Liver (tissue), 9 donors: ENCODE measurements around the gene ARAP2. TPM values are rescaled to one million over a fixed set of nuclear protein-coding genes. Genes with fewer than 3 reads are reported as not detected.

Experiments used
- DNase-seq: peaks from one replicate; pipeline ENCODE4 v3.0.0-alpha.2; 2017; ENCODE audit warnings: low spot score
- H3K27ac ChIP-seq, 2 donors: one replicate each; pipeline ENCODE4 v1.7.0; 2013; ENCODE audit warnings: inconsistent platforms in 2 of 2, low read length in 2 of 2, control low read depth in 1 of 2, low read depth in 1 of 2, mild to moderate bottlenecking in 1 of 2
- H3K27me3 ChIP-seq, 4 donors: one replicate each; pipeline versions ENCODE4 v1.6.1 to v1.7.0; 2013; ENCODE audit warnings: low read length in 3 of 4, inconsistent platforms in 1 of 4, mild to moderate bottlenecking in 1 of 4, moderate library complexity in 1 of 4; ENCODE audit not compliant: control insufficient read depth in 4 of 4, insufficient read depth in 4 of 4
- H3K36me3 ChIP-seq, 4 donors: one replicate each; pipeline versions ENCODE4 v1.6.1 to v1.7.0; 2013; ENCODE audit warnings: low read length in 3 of 4, mild to moderate bottlenecking in 3 of 4, low read depth in 1 of 4, moderate library complexity in 1 of 4; ENCODE audit not compliant: control insufficient read depth in 4 of 4, insufficient read depth in 3 of 4
- H3K4me1 ChIP-seq, 4 donors: one replicate each; pipeline versions ENCODE4 v1.6.1 to v1.7.0; 2013; ENCODE audit warnings: low read length in 3 of 4, mild to moderate bottlenecking in 3 of 4, moderate library complexity in 1 of 4; ENCODE audit not compliant: control insufficient read depth in 4 of 4, insufficient read depth in 4 of 4
- H3K4me3 ChIP-seq, 3 donors: one replicate each; pipeline versions ENCODE4 v1.6.1 to v1.7.0; 2013; ENCODE audit warnings: low read length in 3 of 3, control low read depth in 1 of 3, low read depth in 1 of 3, mild to moderate bottlenecking in 1 of 3
- H3K9ac ChIP-seq, 2 donors: one replicate each; pipeline ENCODE4 v1.7.0; 2013; ENCODE audit warnings: low read length in 2 of 2, mild to moderate bottlenecking in 2 of 2, moderate library complexity in 2 of 2, control low read depth in 1 of 2, low read depth in 1 of 2
- H3K9me3 ChIP-seq, 4 donors: one replicate each; pipeline versions ENCODE4 v1.6.1 to v1.7.0; 2013; ENCODE audit warnings: low read length in 3 of 4; ENCODE audit not compliant: control insufficient read depth in 4 of 4
- EGR1 ChIP-seq, 2 donors: IDR thresholded peaks; 2 replicates each; pipeline ENCODE4 v1.6.1; 2016 to 2018; ENCODE audit warnings: antibody characterized with exemption in 2 of 2, low read depth in 2 of 2
- FOXA2 ChIP-seq: IDR thresholded peaks from 2 replicates; pipeline ENCODE4 v1.6.1; 2016; ENCODE audit warnings: antibody characterized with exemption
- GABPA ChIP-seq, 2 donors: IDR thresholded peaks in 1 of 2; conservative IDR thresholded peaks in 1 of 2; 2 replicates each; pipeline ENCODE4 v1.6.1; 2016; ENCODE audit warnings: antibody characterized with exemption in 2 of 2, mild to moderate bottlenecking in 1 of 2, moderate library complexity in 1 of 2
- HNF4A ChIP-seq, 2 donors: conservative IDR thresholded peaks; 2 replicates each; pipeline ENCODE4 v1.6.1; 2016; ENCODE audit warnings: antibody characterized with exemption in 2 of 2, mild to moderate bottlenecking in 2 of 2
- JUND ChIP-seq, 2 donors: IDR thresholded peaks; 2 replicates each; pipeline ENCODE4 v1.6.1; 2016; ENCODE audit warnings: antibody characterized with exemption in 2 of 2
- MAX ChIP-seq: IDR thresholded peaks from 2 replicates; pipeline ENCODE4 v1.6.1; 2016; ENCODE audit warnings: antibody characterized with exemption
- REST ChIP-seq: IDR thresholded peaks from 2 replicates; pipeline ENCODE4 v1.6.1; 2016; ENCODE audit warnings: antibody characterized with exemption, mild to moderate bottlenecking
- RXRA ChIP-seq, 2 donors: IDR thresholded peaks; 2 replicates each; pipeline ENCODE4 v1.6.1; 2017 to 2018; ENCODE audit warnings: antibody characterized with exemption in 2 of 2, mild to moderate bottlenecking in 1 of 2
- SP1 ChIP-seq: IDR thresholded peaks from 2 replicates; pipeline ENCODE4 v1.6.1; 2018; ENCODE audit warnings: antibody characterized with exemption, mild to moderate bottlenecking
- TAF1 ChIP-seq: conservative IDR thresholded peaks from 2 replicates; pipeline ENCODE4 v1.6.1; 2016; ENCODE audit warnings: antibody characterized with exemption, mild to moderate bottlenecking
- WGBS: extraction: QIAGEN DNeasy Blood & Tissue Kit; methylation state at CpG from one replicate; pipeline ENCODE4 v1.1.7; 2013; 5-methylcytosine and 5-hydroxymethylcytosine counted together
- polyA plus RNA-seq, 2 donors: library from polyadenylated mRNA; stranded (reverse) in 1 of 2; unstranded in 1 of 2; fragments of 200-250 nt in 1 of 2; fragments of >200 nt in 1 of 2; fragmentation: Nextera tagmentation in 1 of 2; extraction: Ambion mirVana in 1 of 2; gene quantifications; one replicate each; pipeline versions ENCODE4 v1.2.1 to v1.2.3, GENCODE V29; 2013 to 2015
- total RNA-seq, 2 donors: library from RNA; depleted of rRNA; stranded (reverse); fragments of >200 nt; gene quantifications; one replicate each; pipeline ENCODE4 v1.2.3, GENCODE V29; 2014
- TF ChIP-seq, protein P1 (sequence below): IDR thresholded peaks from 2 replicates; pipeline ENCODE4 v1.6.1; 2016; ENCODE audit warnings: antibody characterized with exemption
- TF ChIP-seq, protein P2 (sequence below): fragments of 150-350 bp; IDR thresholded peaks from 2 replicates; pipeline ENCODE4 v1.5.1; 2017; ENCODE audit warnings: improper control_type of control experiment, low read depth, low read length; ENCODE audit not compliant: missing input control
- donor health status: healthy.
- donor health status: healthy.
- donor health status: healthy.
- donor health status: healthy.
- donor health status: healthy.

Gene ARAP2
- total and polyA plus RNA-seq, 4 donors = 1.6 to 23.6 (median 5.4) TPM

- TF ChIP-seq, protein P1, sequence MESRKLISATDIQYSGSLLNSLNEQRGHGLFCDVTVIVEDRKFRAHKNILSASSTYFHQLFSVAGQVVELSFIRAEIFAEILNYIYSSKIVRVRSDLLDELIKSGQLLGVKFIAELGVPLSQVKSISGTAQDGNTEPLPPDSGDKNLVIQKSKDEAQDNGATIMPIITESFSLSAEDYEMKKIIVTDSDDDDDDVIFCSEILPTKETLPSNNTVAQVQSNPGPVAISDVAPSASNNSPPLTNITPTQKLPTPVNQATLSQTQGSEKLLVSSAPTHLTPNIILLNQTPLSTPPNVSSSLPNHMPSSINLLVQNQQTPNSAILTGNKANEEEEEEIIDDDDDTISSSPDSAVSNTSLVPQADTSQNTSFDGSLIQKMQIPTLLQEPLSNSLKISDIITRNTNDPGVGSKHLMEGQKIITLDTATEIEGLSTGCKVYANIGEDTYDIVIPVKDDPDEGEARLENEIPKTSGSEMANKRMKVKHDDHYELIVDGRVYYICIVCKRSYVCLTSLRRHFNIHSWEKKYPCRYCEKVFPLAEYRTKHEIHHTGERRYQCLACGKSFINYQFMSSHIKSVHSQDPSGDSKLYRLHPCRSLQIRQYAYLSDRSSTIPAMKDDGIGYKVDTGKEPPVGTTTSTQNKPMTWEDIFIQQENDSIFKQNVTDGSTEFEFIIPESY = no peak
- TF ChIP-seq MAX (no peak), FOXA2 (no peak), RXRA (IDR thresholded peaks at IDR 0.05) (no peak), GABPA (IDR thresholded peaks at IDR 0.05 in 1 of 2, conservative IDR thresholded peaks at IDR 0.05 in 1 of 2) (no peak), SP1 (no peak), EGR1 (IDR thresholded peaks at IDR 0.05; ENCODE audit: low read depth in 2 of 2) (no peak), TAF1 (no peak)
These were observed 28.7 kb downstream of the ARAP2 start (continued) for GRCh38 chr4:36215627-36216026.

- no peak for TF ChIP-seq SP1
- TF ChIP-seq MAX = no peak
- TF ChIP-seq, protein P1 = no peak
- Histone ChIP-seq H3K4me3 (no peak overlapping the region), H3K27me3 (no peaks in the 10 kb centered on the region), H3K27ac (no peak overlapping the region), H3K36me3 (peaks cover 0 to 16% (median 2%) of the 10 kb centered on the region in 4 donors), H3K9me3 (no peaks in the 10 kb centered on the region), H3K9ac (no peak overlapping the region), H3K4me1 (no peaks in the 10 kb centered on the region)
- DNase-seq = no peak
- WGBS = 66% methylated on average over 4 of the region's 4 CpGs
These were observed 29.4 kb downstream of the ARAP2 start for GRCh38 chr4:36214735-36215485.

GRCh38 chr4:36213977-36214376, 30.3 kb downstream of the ARAP2 start:
- no peak for DNase-seq
- H3K4me1 ChIP-seq = no peaks in the 10 kb centered on the region
- H3K9ac ChIP-seq = no peak overlapping the region
- peaks cover 0 to 17% (median 2%) of the 10 kb centered on the region in 4 donors for H3K36me3 ChIP-seq
- H3K9me3 ChIP-seq = no peaks in the 10 kb centered on the region
- TF ChIP-seq RXRA (IDR thresholded peaks at IDR 0.05) (no peak), HNF4A (conservative IDR thresholded peaks at IDR 0.05) (no peak), TAF1 (no peak)
- H3K27ac ChIP-seq = no peak overlapping the region
- WGBS = 95% methylated on average over 2 of the region's 2 CpGs
- no peaks in the 10 kb centered on the region for H3K27me3 ChIP-seq
- H3K4me3 ChIP-seq = no peak overlapping the region

DNA sequence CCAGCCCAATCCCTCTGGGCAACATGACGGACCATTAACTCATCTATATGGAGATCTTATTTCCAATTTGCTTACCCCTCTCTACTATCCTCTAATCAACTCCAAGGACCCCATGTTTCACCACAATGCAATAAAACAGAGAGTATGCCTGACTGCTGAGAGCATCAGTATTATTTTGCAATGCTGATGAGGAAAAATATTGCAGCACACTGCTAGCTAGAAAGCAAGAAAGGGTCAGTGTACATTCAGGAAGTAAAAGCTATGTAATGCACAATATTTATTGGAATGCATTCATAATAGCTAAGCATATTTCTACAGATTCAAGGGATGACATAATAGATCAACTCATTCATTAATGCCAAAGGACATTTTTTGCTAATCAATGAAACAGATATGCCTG, 33.2 kb downstream of the ARAP2 start:
- Histone ChIP-seq H3K27me3 (no peaks in the 10 kb centered on the region), H3K4me1 (peaks cover 4 to 24% (median 21%) of the 10 kb centered on the region in 4 donors), H3K27ac (no peak overlapping the region), H3K4me3 (no peak overlapping the region), H3K9me3 (no peaks in the 10 kb centered on the region), H3K36me3 (peaks cover 0 to 17% (median 2%) of the 10 kb centered on the region in 4 donors), H3K9ac (no peak overlapping the region)
- WGBS = 97% methylated on average over 1 of the region's 1 CpG
- DNase-seq = no peak
- no peak for TF ChIP-seq RXRA (IDR thresholded peaks at IDR 0.05)
- no peak for TF ChIP-seq EGR1 (IDR thresholded peaks at IDR 0.05; ENCODE audit: low read depth in 2 of 2)
- TF ChIP-seq REST = no peak
- TF ChIP-seq JUND (IDR thresholded peaks at IDR 0.05) = no peak
- TF ChIP-seq, protein P2, sequence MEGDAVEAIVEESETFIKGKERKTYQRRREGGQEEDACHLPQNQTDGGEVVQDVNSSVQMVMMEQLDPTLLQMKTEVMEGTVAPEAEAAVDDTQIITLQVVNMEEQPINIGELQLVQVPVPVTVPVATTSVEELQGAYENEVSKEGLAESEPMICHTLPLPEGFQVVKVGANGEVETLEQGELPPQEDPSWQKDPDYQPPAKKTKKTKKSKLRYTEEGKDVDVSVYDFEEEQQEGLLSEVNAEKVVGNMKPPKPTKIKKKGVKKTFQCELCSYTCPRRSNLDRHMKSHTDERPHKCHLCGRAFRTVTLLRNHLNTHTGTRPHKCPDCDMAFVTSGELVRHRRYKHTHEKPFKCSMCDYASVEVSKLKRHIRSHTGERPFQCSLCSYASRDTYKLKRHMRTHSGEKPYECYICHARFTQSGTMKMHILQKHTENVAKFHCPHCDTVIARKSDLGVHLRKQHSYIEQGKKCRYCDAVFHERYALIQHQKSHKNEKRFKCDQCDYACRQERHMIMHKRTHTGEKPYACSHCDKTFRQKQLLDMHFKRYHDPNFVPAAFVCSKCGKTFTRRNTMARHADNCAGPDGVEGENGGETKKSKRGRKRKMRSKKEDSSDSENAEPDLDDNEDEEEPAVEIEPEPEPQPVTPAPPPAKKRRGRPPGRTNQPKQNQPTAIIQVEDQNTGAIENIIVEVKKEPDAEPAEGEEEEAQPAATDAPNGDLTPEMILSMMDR = no peak
